GM12801 (cell line): ENCODE measurements around the gene FAM171A2.

Experiments used
- CTCF ChIP-seq: IDR thresholded peaks from one replicate; pipeline ENCODE4 v1.5.1; 2011; ENCODE audit warnings: control low read depth; ENCODE audit not compliant: insufficient read length; ENCODE audit errors: extremely low read depth

Gene FAM171A2

GRCh38 chr17:44374306-44375195 lies 10.9 kb upstream of the FAM171A2 start:
- no peak for TF ChIP-seq CTCF

- no peak for TF ChIP-seq CTCF
Measured at GRCh38 chr17:44372036-44372435, 8.4 kb upstream of the FAM171A2 start.

- no peak for TF ChIP-seq CTCF
Measured at GRCh38 chr17:44367231-44367979, 3.8 kb upstream of the FAM171A2 start.

GRCh38 chr17:44362949-44363612 lies 572 bp downstream of the FAM171A2 start:
- TF ChIP-seq CTCF: no peak

- TF ChIP-seq CTCF: no peak
Measured at GRCh38 chr17:44362459-44362948, 1.1 kb downstream of the FAM171A2 start.

GRCh38 chr17:44361292-44362260 lies 2.1 kb downstream of the FAM171A2 start:
- TF ChIP-seq CTCF: no peak
